ENCODE measurements around the gene ZNF20. TPM values are rescaled to one million over a fixed set of nuclear protein-coding genes. Genes with fewer than 3 reads are reported as not detected.

ZNF20 gene
- 1 to 10 TPM; 2.0 to 3.0 TPM for total RNA-seq

DNA sequence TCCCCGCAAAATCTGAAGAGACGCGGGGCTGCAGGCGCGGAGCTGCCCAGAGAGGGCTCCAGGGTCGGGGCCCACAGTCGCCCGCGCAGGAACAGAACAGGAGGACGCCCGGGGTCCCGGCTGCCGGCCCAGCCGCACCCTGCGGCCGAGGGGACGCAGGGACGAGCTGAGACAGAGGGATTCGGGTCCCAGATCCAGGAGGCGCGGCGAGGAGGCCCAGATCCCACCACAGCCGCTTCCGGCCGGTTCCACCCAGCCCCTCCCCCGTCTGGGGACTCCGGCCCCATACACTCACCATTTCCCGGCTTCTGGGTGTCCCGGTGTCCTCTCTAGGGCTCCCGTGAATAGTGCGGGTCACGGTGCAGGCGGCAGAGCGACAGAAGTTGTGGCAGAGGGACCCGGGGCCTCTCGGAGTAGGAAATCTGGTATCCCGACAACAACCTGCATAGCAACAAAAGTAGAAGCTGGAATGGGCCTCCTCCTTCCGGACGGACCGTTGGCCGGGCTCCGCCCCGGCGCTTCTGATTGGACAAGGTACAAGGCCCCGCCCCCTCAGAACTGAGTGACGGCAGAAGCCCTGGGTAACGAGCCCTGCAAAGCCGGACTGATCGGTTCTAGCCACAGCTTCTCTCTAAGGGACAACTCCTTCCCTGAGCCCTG lies at the start of gene ZNF20:
Gene ZNF20, minus strand, starts transcription at position 466 of the 660 bp plus-strand sequence. Its CDS starts 168 bp downstream, at position 298.
- Mint-ChIP-seq H3K27ac (peak within 1 kb of the TSS; percentile 80), H3K36me3 (ENCODE audit: low read depth) (peaks cover 21% of the 10 kb centered on the region), H3K4me1 (ENCODE audit: low read depth) (peaks cover 33% of the 10 kb centered on the region), H3K27me3 (no peaks in the 10 kb centered on the region), H3K4me3 (peak within 1 kb of the TSS; percentile 91), H3K9me3 (no peaks in the 10 kb centered on the region)
- POLR2A ChIA-PET: interaction anchor here (0.7 to 1.8 kb wide), 9 partner anchors 27 to 216 kb away, joined by 3 to 5 read pairs (median 4); partner anchors contain the start of gene ZNF700
- CTCF ChIA-PET: interaction anchor here (0.7 to 7.9 kb wide), 24 partner anchors 9 to 342 kb away, joined by 3 to 136 read pairs (median 8); partner anchors contain the start of genes ZNF136, ZNF491, ZNF625 and ZNF700
- ATAC-seq (peak; percentile 94), DNase-seq (peak; percentile 97)
- TF ChIP-seq CTCF (IDR thresholded peaks at IDR 0.05): no peak
- intact Hi-C loops (cut with micrococcal nuclease): loop anchor here (2.0 to 5.0 kb wide), 6 partner anchors 49 to 343 kb away; partner anchors contain the start of genes ZNF491, ZNF69 and ZNF763

DNA sequence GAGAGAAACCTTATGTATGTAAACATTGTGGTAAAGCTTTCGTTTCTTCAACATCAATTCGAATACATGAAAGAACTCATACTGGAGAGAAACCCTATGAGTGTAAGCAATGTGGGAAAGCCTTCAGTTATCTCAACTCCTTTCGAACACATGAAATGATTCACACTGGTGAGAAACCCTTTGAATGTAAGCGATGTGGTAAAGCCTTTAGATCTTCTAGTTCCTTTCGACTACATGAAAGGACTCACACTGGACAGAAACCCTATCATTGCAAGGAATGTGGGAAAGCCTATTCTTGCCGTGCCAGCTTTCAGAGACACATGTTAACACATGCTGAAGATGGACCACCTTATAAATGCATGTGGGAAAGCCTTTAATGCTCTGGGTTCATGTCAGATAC lies 47.5 kb upstream of the ZNF20 start:
- intact Hi-C loops (cut with micrococcal nuclease): no loop called here
- no peak overlapping the region for H3K4me3 Mint-ChIP-seq
- no peak for ATAC-seq
- TF ChIP-seq CTCF (IDR thresholded peaks at IDR 0.05): no peak
- ChIA-PET CTCF (no interaction called here), POLR2A (no interaction called here)
- peaks cover 90% of the 10 kb centered on the region for H3K36me3 Mint-ChIP-seq (ENCODE audit: low read depth)
- peaks cover 8% of the 10 kb centered on the region for H3K4me1 Mint-ChIP-seq (ENCODE audit: low read depth)
- H3K27me3 Mint-ChIP-seq: no peaks in the 10 kb centered on the region
- no peak overlapping the region for H3K27ac Mint-ChIP-seq
- DNase-seq: no peak
- peaks cover 66% of the 10 kb centered on the region for H3K9me3 Mint-ChIP-seq

- H3K36me3 Mint-ChIP-seq (ENCODE audit: low read depth): peaks cover 80% of the 10 kb centered on the region
- CTCF ChIA-PET: no interaction called here
- H3K27me3 Mint-ChIP-seq: no peaks in the 10 kb centered on the region
- no peak overlapping the region for H3K27ac Mint-ChIP-seq
- POLR2A ChIA-PET: interaction anchor here (1.9 kb wide), 1 partner anchor 13 kb away, joined by 5 read pairs; no protein-coding TSS in a partner anchor
- intact Hi-C loops (cut with micrococcal nuclease): no loop called here
- H3K9me3 Mint-ChIP-seq: peaks cover 37% of the 10 kb centered on the region
- no peak for ATAC-seq
- TF ChIP-seq CTCF (IDR thresholded peaks at IDR 0.05): no peak
- H3K4me3 Mint-ChIP-seq: no peak overlapping the region
- no peak for DNase-seq
- H3K4me1 Mint-ChIP-seq (ENCODE audit: low read depth): peaks cover 15% of the 10 kb centered on the region
These were observed 40.2 kb upstream of the ZNF20 start for GRCh38 chr19:12180377-12180776.

DNA sequence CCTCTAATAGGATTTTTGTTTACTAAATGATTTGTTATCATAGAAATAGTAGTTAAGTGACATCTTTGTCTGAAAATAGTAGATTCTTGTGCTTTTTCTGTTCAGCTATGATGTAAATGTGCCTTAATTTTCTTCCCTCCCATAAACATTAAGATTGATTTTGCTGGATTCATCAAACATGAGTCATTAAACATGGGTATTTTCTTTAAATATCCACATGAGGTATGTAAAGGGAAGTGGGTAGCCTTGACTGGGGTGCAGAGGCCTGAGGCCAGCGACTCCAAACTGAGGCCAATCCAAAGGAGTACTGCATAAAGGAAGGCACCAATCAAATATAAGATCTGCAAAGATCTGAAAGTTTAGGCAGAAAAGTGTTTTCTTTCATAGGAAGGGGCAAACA lies 26.5 kb upstream of the ZNF20 start:
- intact Hi-C loops (cut with micrococcal nuclease): no loop called here
- Mint-ChIP-seq H3K4me3 (no peak overlapping the region), H3K27ac (peak overlapping the region; percentile 56), H3K27me3 (no peaks in the 10 kb centered on the region), H3K36me3 (ENCODE audit: low read depth) (peaks cover 31% of the 10 kb centered on the region), H3K9me3 (no peaks in the 10 kb centered on the region), H3K4me1 (ENCODE audit: low read depth) (peaks cover 49% of the 10 kb centered on the region)
- ChIA-PET POLR2A (no interaction called here), CTCF (interaction anchor here (1.4 kb wide), 2 partner anchors 11 to 107 kb away, joined by 3 to 4 read pairs; no protein-coding TSS in a partner anchor)
- no peak for TF ChIP-seq CTCF (IDR thresholded peaks at IDR 0.05)
- ATAC-seq (no peak), DNase-seq (no peak)

DNA sequence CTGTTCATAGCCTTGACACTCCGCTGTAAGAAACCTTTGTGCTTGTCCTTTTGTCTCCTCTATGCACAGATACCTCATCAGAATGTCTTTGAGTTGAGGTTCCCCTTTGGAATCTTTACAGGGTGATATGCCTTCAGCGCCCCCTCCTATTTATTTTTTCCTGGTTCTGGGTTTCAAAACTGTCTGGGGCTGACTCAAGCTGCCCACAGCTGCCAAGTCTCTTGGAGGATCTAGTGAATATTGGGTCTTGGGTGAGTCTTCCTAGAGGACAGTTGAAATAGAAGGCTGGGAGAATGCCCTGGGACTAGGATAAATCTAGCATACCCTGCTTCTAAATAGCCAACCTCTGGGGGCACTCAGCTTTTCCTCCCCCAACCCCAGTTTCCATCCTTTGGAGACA lies 23.7 kb upstream of the ZNF20 start:
- no peak for TF ChIP-seq CTCF (IDR thresholded peaks at IDR 0.05)
- ChIA-PET CTCF (interaction anchor here (1.1 to 2.0 kb wide), 3 partner anchors 73 to 464 kb away, joined by 3 to 6 read pairs (median 4); no protein-coding TSS in a partner anchor), POLR2A (interaction anchor here (0.6 to 1.8 kb wide), 8 partner anchors 9 to 202 kb away, joined by 3 to 7 read pairs (median 4); partner anchors contain the start of genes ZNF442 and ZNF563)
- Mint-ChIP-seq H3K4me3 (peak overlapping the region; percentile 95), H3K27me3 (no peaks in the 10 kb centered on the region), H3K36me3 (ENCODE audit: low read depth) (peaks cover 18% of the 10 kb centered on the region), H3K27ac (peak overlapping the region; percentile 98), H3K9me3 (no peaks in the 10 kb centered on the region), H3K4me1 (ENCODE audit: low read depth) (peaks cover 45% of the 10 kb centered on the region)
- no peak for ATAC-seq
- DNase-seq: no peak
- intact Hi-C loops (cut with micrococcal nuclease): no loop called here

All from activated CD8-positive, alpha-beta T cell treated with anti-CD3 and anti-CD28 coated beads for 36 hours (primary cell).